Mucosa of descending colon (tissue), 3 donors: ENCODE measurements around the gene STPG3. TPM values are rescaled to one million over a fixed set of nuclear protein-coding genes. Genes with fewer than 3 reads are reported as not detected.
A peak's percentile ranks its signal among the peaks of the same experiment; 100 is the strongest.

Source experiments
- ATAC-seq: fragments of 200-7000 bp; cut with Tn5 transposase; one replicate; pipeline ENCODE4 v1.9.1; 2020; ENCODE audit warnings: mild to moderate bottlenecking, moderate library complexity
- DNase-seq, 3 donors: peaks; one replicate each; pipeline ENCODE4 v3.0.0-alpha.2; 2020
- H3K36me3 ChIP-seq: fragments of 200-600 bp; one replicate; pipeline ENCODE4 v1.8.0; 2021; ENCODE audit warnings: low read depth, mild to moderate bottlenecking
- H3K4me1 ChIP-seq: fragments of 200-600 bp; one replicate; pipeline ENCODE4 v1.8.0; 2021; ENCODE audit warnings: low read depth, mild to moderate bottlenecking
- H3K4me3 ChIP-seq: fragments of 200-600 bp; one replicate; pipeline ENCODE4 v1.8.0; 2021; ENCODE audit warnings: mild to moderate bottlenecking
- H3K9me3 ChIP-seq: fragments of 200-600 bp; one replicate; pipeline ENCODE4 v1.8.0; 2021; ENCODE audit warnings: mild to moderate bottlenecking
- intact Hi-C, 2 donors: fragments of 100-400 bp; cut with DNase I in 1 of 2; cut with micrococcal nuclease in 1 of 2; formaldehyde crosslinking; loops; one replicate each; pipeline versions ENCODE4 v1.11.0 to v1.11.1; 2022; cut with DNase I, micrococcal nuclease
- total RNA-seq, 3 donors: library from RNA; stranded (reverse); fragmentation: NEBNext Ultra II Directional in 2 of 3; extraction: Animal tissue kit (Norgen Biotek cat#: 25700) in 2 of 3; gene quantifications; one replicate each; pipeline versions ENCODE4 v1.2.1 to v1.2.4, GENCODE V29; 2021 to 2023
- TF ChIP-seq, protein P1 (sequence below): fragments of 200-600 bp; IDR thresholded peaks from one replicate; pipeline ENCODE4 v1.8.0; 2022; ENCODE audit warnings: antibody characterized with exemption, mild to moderate bottlenecking
- donor health status: DM: no; HTN: no; CAD: no; lungs with moderate emphysema.
- donor health status: DM: no; HTN: no; CAD: no.
- donor health status: DM: no; HTN: yes; CAD: no.

Gene STPG3
- total RNA-seq, 3 donors from 2014 or later = not detected

GRCh38 chr9:137286975-137287383 is 35.9 kb downstream of the STPG3 start:
- intact Hi-C loops = no loop called here
- ATAC-seq (peak; percentile 99), DNase-seq (peak; percentile 77 to 87 (median 83))
- no peaks in the 10 kb centered on the region for H3K4me1 ChIP-seq
- no peaks in the 10 kb centered on the region for H3K9me3 ChIP-seq
- TF ChIP-seq, protein P1, sequence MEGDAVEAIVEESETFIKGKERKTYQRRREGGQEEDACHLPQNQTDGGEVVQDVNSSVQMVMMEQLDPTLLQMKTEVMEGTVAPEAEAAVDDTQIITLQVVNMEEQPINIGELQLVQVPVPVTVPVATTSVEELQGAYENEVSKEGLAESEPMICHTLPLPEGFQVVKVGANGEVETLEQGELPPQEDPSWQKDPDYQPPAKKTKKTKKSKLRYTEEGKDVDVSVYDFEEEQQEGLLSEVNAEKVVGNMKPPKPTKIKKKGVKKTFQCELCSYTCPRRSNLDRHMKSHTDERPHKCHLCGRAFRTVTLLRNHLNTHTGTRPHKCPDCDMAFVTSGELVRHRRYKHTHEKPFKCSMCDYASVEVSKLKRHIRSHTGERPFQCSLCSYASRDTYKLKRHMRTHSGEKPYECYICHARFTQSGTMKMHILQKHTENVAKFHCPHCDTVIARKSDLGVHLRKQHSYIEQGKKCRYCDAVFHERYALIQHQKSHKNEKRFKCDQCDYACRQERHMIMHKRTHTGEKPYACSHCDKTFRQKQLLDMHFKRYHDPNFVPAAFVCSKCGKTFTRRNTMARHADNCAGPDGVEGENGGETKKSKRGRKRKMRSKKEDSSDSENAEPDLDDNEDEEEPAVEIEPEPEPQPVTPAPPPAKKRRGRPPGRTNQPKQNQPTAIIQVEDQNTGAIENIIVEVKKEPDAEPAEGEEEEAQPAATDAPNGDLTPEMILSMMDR = peak; percentile 33
- no peaks in the 10 kb centered on the region for H3K36me3 ChIP-seq
- H3K4me3 ChIP-seq = no peak overlapping the region

- no peaks in the 10 kb centered on the region for H3K9me3 ChIP-seq
- intact Hi-C loops = loop anchor here in 1 of 2 donors (5.0 kb wide), 1 partner anchor 114 kb away; no protein-coding TSS in a partner anchor
- ATAC-seq (no peak), DNase-seq (peak; percentile 37 to 57 (median 52))
- H3K4me3 ChIP-seq = no peak overlapping the region
- TF ChIP-seq, protein P1 = no peak
- no peaks in the 10 kb centered on the region for H3K36me3 ChIP-seq
- H3K4me1 ChIP-seq = peaks cover 12% of the 10 kb centered on the region
Observed at GRCh38 chr9:137293094-137293481, 42.0 kb downstream of the STPG3 start.

DNA sequence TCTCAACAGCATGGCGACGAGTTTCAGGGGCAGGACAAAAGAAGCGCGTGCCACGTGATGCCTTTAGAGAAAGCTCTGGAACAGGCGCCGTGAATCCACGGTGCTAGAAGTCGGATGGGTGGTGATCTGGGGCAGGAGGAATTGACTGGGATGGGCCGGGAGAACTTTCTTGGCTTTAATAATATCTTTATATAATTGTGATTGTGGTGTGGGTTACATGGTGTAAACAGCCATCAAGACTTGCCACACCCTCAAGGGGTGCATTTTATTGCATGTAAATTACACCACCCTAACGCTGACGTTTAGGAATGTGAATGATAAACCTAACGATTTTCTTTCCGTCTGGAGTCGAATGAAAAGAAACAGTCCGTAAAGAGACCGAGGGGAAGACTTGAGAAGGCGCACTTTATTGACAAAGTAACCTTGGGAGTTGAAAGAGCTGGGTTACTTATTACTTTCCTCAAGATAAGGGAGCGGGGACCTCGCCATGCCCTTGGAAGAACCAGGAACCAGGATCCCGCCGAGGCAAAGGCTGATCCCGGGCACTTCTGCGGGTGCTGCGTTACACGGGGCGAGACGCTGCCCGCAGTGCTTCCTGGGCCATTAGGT is 42.5 kb downstream of the STPG3 start:
- DNase-seq (peak; percentile 88 to 90 (median 88)), ATAC-seq (peak; percentile 64)
- no peak overlapping the region for H3K4me3 ChIP-seq
- no peaks in the 10 kb centered on the region for H3K9me3 ChIP-seq
- intact Hi-C loops = loop anchor here in 1 of 2 donors (5.0 kb wide), 1 partner anchor 114 kb away; no protein-coding TSS in a partner anchor
- TF ChIP-seq, protein P1 = no peak
- no peaks in the 10 kb centered on the region for H3K36me3 ChIP-seq
- H3K4me1 ChIP-seq = peaks cover 16% of the 10 kb centered on the region

DNA sequence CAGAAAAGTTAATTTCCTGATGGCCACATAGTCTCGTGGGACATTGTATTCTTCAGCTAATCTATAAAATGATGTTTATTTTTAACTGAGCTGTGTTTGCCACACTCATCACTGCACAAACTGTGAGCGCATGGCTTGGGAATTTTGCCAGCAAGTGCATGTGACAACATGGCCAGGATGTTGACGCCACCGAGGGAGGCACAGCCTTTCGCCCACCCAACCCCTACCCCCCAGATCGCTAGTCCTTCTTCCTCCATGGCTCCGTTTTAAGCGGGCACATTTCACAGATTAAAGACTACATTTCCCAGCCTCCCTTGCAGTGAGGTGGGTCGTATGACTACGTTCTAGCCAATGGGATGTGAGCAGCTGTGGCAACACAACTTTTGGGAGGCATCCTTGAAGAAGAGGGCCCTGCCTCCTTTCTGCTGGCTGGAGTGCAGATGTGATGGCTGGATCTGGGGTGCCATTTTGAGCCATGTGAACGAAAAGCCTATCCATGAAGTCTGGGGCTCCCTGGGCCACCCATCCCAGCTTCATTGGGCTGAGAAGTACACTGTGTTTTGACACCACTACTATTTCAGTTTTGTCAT is 43.1 kb downstream of the STPG3 start:
- no peaks in the 10 kb centered on the region for H3K36me3 ChIP-seq
- DNase-seq (peak in 2 of 3 donors; percentile 71 to 85), ATAC-seq (peak; percentile 42)
- no peak overlapping the region for H3K4me3 ChIP-seq
- intact Hi-C loops = loop anchor here in 1 of 2 donors (5.0 kb wide), 1 partner anchor 113 kb away; no protein-coding TSS in a partner anchor
- TF ChIP-seq, protein P1 = no peak
- peaks cover 16% of the 10 kb centered on the region for H3K4me1 ChIP-seq
- H3K9me3 ChIP-seq = no peaks in the 10 kb centered on the region

DNA sequence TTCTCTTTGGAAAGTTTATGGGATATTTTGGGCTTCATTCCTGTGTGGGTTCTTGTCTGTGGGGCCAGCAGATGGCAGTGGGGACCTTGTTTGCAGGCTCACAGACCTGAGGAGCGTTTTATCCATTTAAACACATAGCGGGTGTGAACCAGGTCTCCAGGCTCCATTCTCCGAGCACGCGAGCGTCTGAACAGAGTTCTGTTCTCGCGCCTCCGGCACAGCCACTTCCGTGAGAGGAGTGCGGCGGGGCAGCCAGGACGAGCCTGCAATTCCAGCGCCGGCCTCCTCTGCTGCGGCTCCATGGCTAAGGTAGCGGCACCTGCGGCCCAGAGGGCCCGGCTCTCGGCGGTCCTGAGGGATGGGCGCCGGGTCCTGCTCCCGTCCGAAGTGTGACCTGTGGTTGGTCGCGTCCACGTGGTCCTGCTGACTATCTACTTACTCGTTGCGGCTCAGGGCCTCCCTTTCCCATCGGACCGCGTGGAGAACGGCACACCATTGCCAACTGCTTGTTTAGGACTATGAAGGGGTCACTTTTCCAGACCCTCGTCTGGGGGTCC is 43.7 kb downstream of the STPG3 start:
- intact Hi-C loops = loop anchor here in 1 of 2 donors (5.0 kb wide), 1 partner anchor 113 kb away; no protein-coding TSS in a partner anchor
- H3K4me1 ChIP-seq = peaks cover 16% of the 10 kb centered on the region
- peak in 2 of 3 donors; percentile 65 to 70 for DNase-seq
- TF ChIP-seq, protein P1 = no peak
- no peak for ATAC-seq
- H3K36me3 ChIP-seq = no peaks in the 10 kb centered on the region
- H3K9me3 ChIP-seq = no peaks in the 10 kb centered on the region
- H3K4me3 ChIP-seq = no peak overlapping the region
